ENCODE measurements around the gene CCND3.

The CCND3 gene

GRCh38 chr6:41958022-41958856 lies 16.6 kb upstream of the CCND3 start:
- no peak for TF ChIP-seq CTCF (IDR thresholded peaks at IDR 0.05)
- H3K27me3 ChIP-seq: no peaks in the 10 kb centered on the region
- DNase-seq: no peak
- intact Hi-C loops (cut with DNase I; ENCODE audit: low total_unique reads): no loop called here
- H3K4me1 ChIP-seq: no peaks in the 10 kb centered on the region
- H3K4me3 ChIP-seq: no peak overlapping the region
- H3K9me3 ChIP-seq: no peaks in the 10 kb centered on the region
- peaks cover 0 to 8% (median 0%) of the 10 kb centered on the region in 3 donors for H3K36me3 ChIP-seq
- H3K27ac ChIP-seq: no peak overlapping the region

- DNase-seq: no peak
- TF ChIP-seq CTCF (IDR thresholded peaks at IDR 0.05): no peak
- no peak overlapping the region for H3K27ac ChIP-seq
- intact Hi-C loops (cut with DNase I; ENCODE audit: low total_unique reads): no loop called here
- peaks cover 0 to 8% (median 0%) of the 10 kb centered on the region in 3 donors for H3K36me3 ChIP-seq
- no peaks in the 10 kb centered on the region for H3K9me3 ChIP-seq
- no peaks in the 10 kb centered on the region for H3K4me1 ChIP-seq
- no peaks in the 10 kb centered on the region for H3K27me3 ChIP-seq
- H3K4me3 ChIP-seq: no peak overlapping the region
These were observed 15.5 kb upstream of the CCND3 start for GRCh38 chr6:41957117-41957516.

- no peaks in the 10 kb centered on the region for H3K9me3 ChIP-seq
- DNase-seq: no peak
- H3K4me3 ChIP-seq: no peak overlapping the region
- no peak for TF ChIP-seq CTCF (IDR thresholded peaks at IDR 0.05)
- intact Hi-C loops (cut with DNase I; ENCODE audit: low total_unique reads): no loop called here
- no peaks in the 10 kb centered on the region for H3K4me1 ChIP-seq
- no peak overlapping the region for H3K27ac ChIP-seq
- peaks cover 0 to 15% (median 0%) of the 10 kb centered on the region in 3 donors for H3K36me3 ChIP-seq
- H3K27me3 ChIP-seq: no peaks in the 10 kb centered on the region
These were observed 13.8 kb upstream of the CCND3 start for GRCh38 chr6:41955412-41955811.

- intact Hi-C loops (cut with DNase I; ENCODE audit: low total_unique reads): no loop called here
- Histone ChIP-seq H3K36me3 (peaks cover 0 to 18% (median 0%) of the 10 kb centered on the region in 3 donors), H3K4me3 (no peak overlapping the region), H3K4me1 (no peaks in the 10 kb centered on the region), H3K9me3 (no peaks in the 10 kb centered on the region), H3K27ac (no peak overlapping the region), H3K27me3 (no peaks in the 10 kb centered on the region)
- DNase-seq: no peak
- TF ChIP-seq CTCF (IDR thresholded peaks at IDR 0.05): no peak
These were observed 13.1 kb upstream of the CCND3 start for GRCh38 chr6:41954668-41955067.

GRCh38 chr6:41947581-41948220 lies 6.1 kb upstream of the CCND3 start:
- peaks cover 0 to 11% (median 0%) of the 10 kb centered on the region in 3 donors for H3K36me3 ChIP-seq
- no peaks in the 10 kb centered on the region for H3K9me3 ChIP-seq
- no peak overlapping the region for H3K4me3 ChIP-seq
- intact Hi-C loops (cut with DNase I; ENCODE audit: low total_unique reads): no loop called here
- no peak for TF ChIP-seq CTCF (IDR thresholded peaks at IDR 0.05)
- H3K27ac ChIP-seq: no peak overlapping the region
- no peaks in the 10 kb centered on the region for H3K4me1 ChIP-seq
- DNase-seq: no peak
- no peaks in the 10 kb centered on the region for H3K27me3 ChIP-seq
